AG08395 (cell line): ENCODE measurements around the gene ASPG.
A peak's percentile ranks its signal among the peaks of the same experiment; 100 is the strongest.

Experiments
- DNase-seq: peaks from one replicate; pipeline ENCODE4 v3.0.0; 2012; ENCODE audit warnings: mixed read lengths, low spot score

The ASPG gene

GRCh38 chr14:104075530-104076151 lies 9.9 kb upstream of the ASPG start:
- DNase-seq, result no peak

- no peak for DNase-seq
Measured at GRCh38 chr14:104076743-104077142, 8.8 kb upstream of the ASPG start.

GRCh38 chr14:104078031-104078455 lies 7.5 kb upstream of the ASPG start:
- DNase-seq, result peak; percentile 95

GRCh38 chr14:104080376-104081260 lies 4.9 kb upstream of the ASPG start:
- DNase-seq, result no peak

GRCh38 chr14:104081261-104081835 lies 4.2 kb upstream of the ASPG start:
- no peak for DNase-seq

- DNase-seq, result no peak
Measured at GRCh38 chr14:104081951-104082464, 3.5 kb upstream of the ASPG start.

- DNase-seq, result no peak
Measured at GRCh38 chr14:104082807-104083206, 2.7 kb upstream of the ASPG start.

GRCh38 chr14:104084251-104085002 lies 1.1 kb upstream of the ASPG start:
- DNase-seq, result no peak

- DNase-seq, result no peak
Measured at GRCh38 chr14:104085889-104086201, 345 bp downstream of the ASPG start.

- DNase-seq, result no peak
Measured at GRCh38 chr14:104086210-104086660, 735 bp downstream of the ASPG start.

GRCh38 chr14:104086661-104087461 lies 1.4 kb downstream of the ASPG start:
- no peak for DNase-seq

- DNase-seq, result no peak
Measured at GRCh38 chr14:104087505-104087904, 2.0 kb downstream of the ASPG start.

GRCh38 chr14:104087981-104088850 lies 2.7 kb downstream of the ASPG start:
- no peak for DNase-seq

- no peak for DNase-seq
Measured at GRCh38 chr14:104090071-104090748, 4.7 kb downstream of the ASPG start.

GRCh38 chr14:104091061-104091926 lies 5.8 kb downstream of the ASPG start:
- DNase-seq, result no peak

GRCh38 chr14:104091927-104092771 lies 6.6 kb downstream of the ASPG start:
- DNase-seq, result no peak

- no peak for DNase-seq
Measured at GRCh38 chr14:104092931-104093365, 7.4 kb downstream of the ASPG start.
